Panc1 (cell line): Measurements from ENCODE around the gene RNF17. TPM values are rescaled to one million over a fixed set of nuclear protein-coding genes. Genes with fewer than 3 reads are reported as not detected.

Experiments used
- ATAC-seq: fragments of 200-7000 bp; cut with Tn5 transposase; 2 replicates; pipeline ENCODE4 v1.9.1; 2020; ENCODE audit warnings: mild to moderate bottlenecking, moderate library complexity
- BruUV-seq: library from RNA; stranded (reverse); fragments of 400-500 nt; replicated peaks from 2 replicates; lab custom pipeline; 2021; lab: Mats Ljungman, UMichigan
- CTCF ChIA-PET: fragments of 300-600 bp; sonication (Branson Sonifier 250); formaldehyde crosslinking; loops from one replicate; lab custom pipeline; 2022; ENCODE audit warnings: antibody characterized with exemption; lab: Charles Lee
- POLR2A ChIA-PET: fragments of 300-600 bp; sonication (Branson Sonifier 250); formaldehyde crosslinking; loops from one replicate; lab custom pipeline; 2022; ENCODE audit warnings: antibody characterized with exemption; lab: Charles Lee
- DNase-seq: peaks from one replicate; pipeline ENCODE4 v3.0.0-alpha.2; 2010; ENCODE audit warnings: low read depth, low spot score
- H3K27ac ChIP-seq: 2 replicates; pipeline ENCODE4 v1.5.1; 2011; ENCODE audit warnings: mild to moderate bottlenecking, low read length, inconsistent platforms
- H3K27me3 ChIP-seq: fragments of 200-500 bp; sonication (Bioruptor generic); 2 replicates; pipeline ENCODE4 v1.6.0; 2014; ENCODE audit warnings: low read length, inconsistent platforms; ENCODE audit not compliant: control insufficient read depth, insufficient read depth
- H3K36me3 ChIP-seq: fragments of 200-500 bp; sonication (Bioruptor generic); 2 replicates; pipeline ENCODE4 v1.5.1; 2014; ENCODE audit warnings: inconsistent platforms, mild to moderate bottlenecking, low read length, moderate library complexity; ENCODE audit not compliant: control insufficient read depth, insufficient read depth
- H3K4me1 ChIP-seq: 2 replicates; pipeline ENCODE4 v1.5.1; 2011; ENCODE audit warnings: inconsistent platforms, mild to moderate bottlenecking, low read length, moderate library complexity; ENCODE audit not compliant: control insufficient read depth, insufficient read depth
- H3K4me3 ChIP-seq, 2 experiments: 2 replicates each; pipeline ENCODE4 v1.5.1; 2011 to 2012; ENCODE audit warnings: low read depth in 2 of 2, low read length in 2 of 2, mild to moderate bottlenecking in 2 of 2, inconsistent platforms in 1 of 2, moderate library complexity in 1 of 2
- H3K9me3 ChIP-seq: fragments of 200-500 bp; sonication (Bioruptor generic); 2 replicates; pipeline ENCODE4 v1.5.1; 2014; ENCODE audit warnings: low read depth, mild to moderate bottlenecking, inconsistent platforms, low read length, moderate library complexity; ENCODE audit not compliant: control insufficient read depth, insufficient read depth
- CTCF ChIP-seq: fragments of 450-650 bp; IDR thresholded peaks from 2 replicates; pipeline ENCODE4 v1.5.1; 2017; ENCODE audit warnings: mild to moderate bottlenecking
- POLR2AphosphoS5 ChIP-seq: IDR thresholded peaks from 2 replicates; pipeline ENCODE4 v1.6.1; 2012; ENCODE audit warnings: mild to moderate bottlenecking, low read depth, low read length, moderate library complexity
- REST ChIP-seq, 2 experiments: IDR thresholded peaks; 2 replicates each; pipeline ENCODE4 v1.6.1; 2011 to 2012; ENCODE audit warnings: low read depth in 2 of 2, control low read depth in 1 of 2, low read length in 1 of 2, mild to moderate bottlenecking in 1 of 2, moderate library complexity in 1 of 2; ENCODE audit not compliant: insufficient read depth in 1 of 2
- SIN3A ChIP-seq: IDR thresholded peaks from 2 replicates; pipeline ENCODE4 v1.6.1; 2012; ENCODE audit warnings: low read depth, mild to moderate bottlenecking, low read length, moderate library complexity, borderline replicate concordance; ENCODE audit not compliant: insufficient read depth
- TCF7L2 ChIP-seq: IDR thresholded peaks from 2 replicates; pipeline ENCODE4 v1.6.1; 2011; ENCODE audit warnings: mild to moderate bottlenecking, low read depth, low read length, inconsistent platforms
- in situ Hi-C: cut with HindIII; loops from 2 replicates; pipeline ENCODE4 v1.10.0; 2016; ENCODE audit warnings: low sequenced_read_pairs, low pct_unique_long_range_greater_than_20kb
- intact Hi-C: fragments of 100-400 bp; cut with micrococcal nuclease; formaldehyde crosslinking; loops from one replicate; pipeline ENCODE4 v1.10.0; 2022; ENCODE audit not compliant: unreplicated experiment
- total RNA-seq: library from RNA; stranded (reverse); gene quantifications from one replicate; pipeline ENCODE4 v1.2.1, GENCODE V29; 2021; ENCODE audit not compliant: unreplicated experiment

RNF17 gene
- total RNA-seq, 1 experiment from 2014 or later, result not detected

- Histone ChIP-seq H3K27ac (no peak overlapping the region), H3K9me3 (no peaks in the 10 kb centered on the region), H3K4me3 (no peak overlapping the region), H3K36me3 (no peaks in the 10 kb centered on the region), H3K27me3 (no peaks in the 10 kb centered on the region; the same call in 1 of the 2 replicates), H3K4me1 (no peaks in the 10 kb centered on the region)
- BruUV-seq, result no TSS peak
- in situ Hi-C loops, result no loop called here
- ChIA-PET CTCF (no interaction called here), POLR2A (no interaction called here)
- intact Hi-C loops, result no loop called here
- DNase-seq (no peak), ATAC-seq (no peak)
- TF ChIP-seq CTCF (no peak), REST (IDR thresholded peaks at IDR 0.05; ENCODE audit: insufficient read depth in 1 of 2, low read depth in 2 of 2, low read length in 1 of 2) (no peak), TCF7L2 (no peak), POLR2AphosphoS5 (no peak), SIN3A (no peak)
Observed at GRCh38 chr13:24716446-24716845, 47.5 kb upstream of the RNF17 start.

- no peaks in the 10 kb centered on the region for H3K4me1 ChIP-seq
- ChIA-PET POLR2A (no interaction called here), CTCF (no interaction called here)
- TF ChIP-seq SIN3A (no peak), REST (IDR thresholded peaks at IDR 0.05; ENCODE audit: insufficient read depth in 1 of 2, low read depth in 2 of 2, low read length in 1 of 2) (no peak), POLR2AphosphoS5 (no peak), CTCF (no peak)
- no peak for DNase-seq
- intact Hi-C loops, result no loop called here
- no peaks in the 10 kb centered on the region; the same call in 1 of the 2 replicates for H3K27me3 ChIP-seq
- H3K9me3 ChIP-seq, result no peaks in the 10 kb centered on the region
- ATAC-seq, result no peak
- no peak overlapping the region for H3K4me3 ChIP-seq
- no peak overlapping the region for H3K27ac ChIP-seq
- H3K36me3 ChIP-seq, result no peaks in the 10 kb centered on the region
- BruUV-seq, result no TSS peak
- in situ Hi-C loops, result no loop called here
Observed at GRCh38 chr13:24717217-24717616, 46.8 kb upstream of the RNF17 start.
